ENCODE results near the gene BLVRA.

The BLVRA gene

DNA sequence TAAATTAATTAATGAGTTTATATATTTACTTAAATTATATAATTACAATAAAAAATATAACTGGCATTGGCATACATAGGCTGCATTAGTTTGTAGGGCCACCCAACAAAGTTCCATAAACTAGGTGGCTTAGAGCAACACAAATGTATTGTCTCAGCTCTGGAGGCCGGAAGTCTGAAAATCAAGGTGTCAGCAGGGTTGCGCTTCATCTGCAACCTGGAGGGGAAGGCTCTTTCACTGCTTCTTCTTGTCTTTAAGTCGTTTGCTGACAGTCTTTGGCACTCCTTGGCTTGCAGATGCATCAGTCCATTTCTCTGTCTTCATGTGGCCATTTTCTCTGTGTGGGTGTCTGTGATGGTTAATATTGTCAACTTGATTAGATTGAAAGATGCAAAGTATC is 6.1 kb upstream of the BLVRA start:
- H3K4me3 ChIP-seq (ENCODE audit: low read depth, low read length) = no peak overlapping the region
- TF ChIP-seq, protein P1, sequence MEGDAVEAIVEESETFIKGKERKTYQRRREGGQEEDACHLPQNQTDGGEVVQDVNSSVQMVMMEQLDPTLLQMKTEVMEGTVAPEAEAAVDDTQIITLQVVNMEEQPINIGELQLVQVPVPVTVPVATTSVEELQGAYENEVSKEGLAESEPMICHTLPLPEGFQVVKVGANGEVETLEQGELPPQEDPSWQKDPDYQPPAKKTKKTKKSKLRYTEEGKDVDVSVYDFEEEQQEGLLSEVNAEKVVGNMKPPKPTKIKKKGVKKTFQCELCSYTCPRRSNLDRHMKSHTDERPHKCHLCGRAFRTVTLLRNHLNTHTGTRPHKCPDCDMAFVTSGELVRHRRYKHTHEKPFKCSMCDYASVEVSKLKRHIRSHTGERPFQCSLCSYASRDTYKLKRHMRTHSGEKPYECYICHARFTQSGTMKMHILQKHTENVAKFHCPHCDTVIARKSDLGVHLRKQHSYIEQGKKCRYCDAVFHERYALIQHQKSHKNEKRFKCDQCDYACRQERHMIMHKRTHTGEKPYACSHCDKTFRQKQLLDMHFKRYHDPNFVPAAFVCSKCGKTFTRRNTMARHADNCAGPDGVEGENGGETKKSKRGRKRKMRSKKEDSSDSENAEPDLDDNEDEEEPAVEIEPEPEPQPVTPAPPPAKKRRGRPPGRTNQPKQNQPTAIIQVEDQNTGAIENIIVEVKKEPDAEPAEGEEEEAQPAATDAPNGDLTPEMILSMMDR (IDR thresholded peaks at IDR 0.05; ENCODE audit: borderline replicate concordance, insufficient read depth, low read depth, low read length) = no peak

DNA sequence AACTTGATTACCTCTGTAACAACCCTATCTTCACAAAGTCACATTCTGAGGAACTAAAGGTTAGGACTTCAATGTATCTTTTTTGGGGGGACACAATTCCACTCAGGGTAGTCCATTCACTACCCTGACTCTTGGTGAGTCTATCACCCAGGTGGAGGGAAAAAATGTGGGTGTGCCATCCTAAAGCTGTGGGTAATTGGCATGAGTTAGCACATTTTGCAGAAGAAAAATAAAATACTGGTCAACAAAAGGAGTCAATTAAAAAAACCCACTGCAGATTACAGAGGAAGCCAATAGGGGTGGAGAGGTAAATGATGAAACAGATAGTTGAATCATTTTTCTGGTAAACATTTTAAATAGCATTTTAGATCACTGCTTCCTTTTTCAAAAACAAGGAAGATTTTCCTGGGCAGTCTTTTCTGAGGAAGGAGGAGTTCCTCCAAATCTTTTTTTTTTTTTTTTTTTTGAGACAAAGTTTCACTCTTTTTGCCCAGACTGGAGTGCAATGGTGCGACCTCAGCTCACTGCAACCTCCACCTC is 5.1 kb upstream of the BLVRA start:
- no peak overlapping the region for H3K4me3 ChIP-seq (ENCODE audit: low read depth, low read length)
- TF ChIP-seq, protein P1 (IDR thresholded peaks at IDR 0.05; ENCODE audit: borderline replicate concordance, insufficient read depth, low read depth, low read length) = no peak

DNA sequence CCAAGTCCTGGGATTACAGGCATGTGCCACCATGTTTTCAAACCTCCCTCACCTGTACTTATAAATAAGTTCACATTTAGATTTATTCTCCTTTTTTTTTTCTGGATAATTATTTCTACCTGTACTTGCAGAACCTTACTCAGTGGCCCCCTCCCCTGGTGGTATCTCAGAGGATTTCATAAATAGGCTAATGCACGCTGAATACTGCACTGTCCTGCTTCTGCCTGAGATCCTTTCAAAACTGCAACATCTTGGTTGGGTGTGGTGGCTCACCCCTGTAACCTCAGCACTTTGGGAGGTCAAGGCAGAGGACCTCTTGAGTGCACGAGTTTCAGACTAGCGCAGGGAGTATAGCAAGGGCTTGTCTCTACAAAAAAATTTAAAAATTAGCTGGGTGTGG is 4.6 kb upstream of the BLVRA start:
- H3K4me3 ChIP-seq (ENCODE audit: low read depth, low read length) = no peak overlapping the region
- TF ChIP-seq, protein P1 (IDR thresholded peaks at IDR 0.05; ENCODE audit: borderline replicate concordance, insufficient read depth, low read depth, low read length) = no peak

DNA sequence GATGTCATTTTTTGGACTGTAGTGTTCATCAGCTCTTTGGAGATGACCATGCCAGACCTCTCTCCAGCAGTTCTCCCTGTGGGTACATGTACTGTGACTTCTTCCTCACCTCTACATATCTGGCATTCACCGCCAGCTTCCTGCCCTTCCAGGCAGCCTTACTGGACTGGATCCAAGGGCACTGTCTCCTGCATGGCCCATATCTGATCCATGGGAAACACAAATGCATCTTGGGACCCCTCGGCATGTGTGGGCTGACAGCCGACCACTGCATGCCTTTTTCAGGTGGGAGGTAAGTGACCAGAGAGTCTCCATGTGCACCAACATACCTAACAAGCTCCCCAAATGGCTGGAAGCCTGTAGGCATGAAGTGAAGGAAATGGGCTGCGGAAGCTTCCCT is 3.9 kb upstream of the BLVRA start:
- no peak overlapping the region for H3K4me3 ChIP-seq (ENCODE audit: low read depth, low read length)
- TF ChIP-seq, protein P1 (IDR thresholded peaks at IDR 0.05; ENCODE audit: borderline replicate concordance, insufficient read depth, low read depth, low read length) = no peak

DNA sequence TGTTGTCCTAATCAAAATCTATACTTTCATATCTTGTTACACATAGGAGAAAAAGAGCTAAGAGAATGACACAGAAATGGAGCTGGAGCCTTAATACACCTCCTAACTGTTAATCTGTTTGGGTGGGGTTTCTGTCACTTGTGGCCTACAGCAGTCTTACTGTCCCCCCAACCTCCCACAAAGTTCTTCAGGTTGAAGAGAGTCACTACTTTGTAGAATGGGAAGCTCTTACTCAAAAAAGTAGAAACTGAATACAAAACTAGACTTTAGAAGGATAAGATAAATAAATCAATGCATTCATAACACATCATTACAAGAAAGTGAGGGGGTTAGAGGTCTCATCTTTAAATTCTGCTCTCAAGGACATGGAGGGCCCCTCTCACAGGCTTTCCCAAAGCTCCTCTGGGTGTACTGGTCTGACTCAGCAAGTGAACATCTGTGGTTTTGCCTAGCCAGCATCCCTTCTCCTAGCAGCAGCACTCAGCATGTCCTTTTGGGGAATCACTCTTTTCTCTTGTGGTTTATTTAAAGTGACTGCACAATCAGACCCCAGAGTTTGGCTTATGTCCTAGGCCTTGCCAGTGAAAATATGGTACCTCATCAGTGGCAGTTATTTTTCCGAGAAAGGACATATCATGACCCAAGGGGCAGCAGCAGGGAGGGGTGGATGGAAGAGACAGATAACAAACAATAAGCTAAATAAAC is 2.0 kb upstream of the BLVRA start:
- TF ChIP-seq, protein P1 (IDR thresholded peaks at IDR 0.05; ENCODE audit: borderline replicate concordance, insufficient read depth, low read depth, low read length) = no peak
- H3K4me3 ChIP-seq (ENCODE audit: low read depth, low read length) = no peak overlapping the region

DNA sequence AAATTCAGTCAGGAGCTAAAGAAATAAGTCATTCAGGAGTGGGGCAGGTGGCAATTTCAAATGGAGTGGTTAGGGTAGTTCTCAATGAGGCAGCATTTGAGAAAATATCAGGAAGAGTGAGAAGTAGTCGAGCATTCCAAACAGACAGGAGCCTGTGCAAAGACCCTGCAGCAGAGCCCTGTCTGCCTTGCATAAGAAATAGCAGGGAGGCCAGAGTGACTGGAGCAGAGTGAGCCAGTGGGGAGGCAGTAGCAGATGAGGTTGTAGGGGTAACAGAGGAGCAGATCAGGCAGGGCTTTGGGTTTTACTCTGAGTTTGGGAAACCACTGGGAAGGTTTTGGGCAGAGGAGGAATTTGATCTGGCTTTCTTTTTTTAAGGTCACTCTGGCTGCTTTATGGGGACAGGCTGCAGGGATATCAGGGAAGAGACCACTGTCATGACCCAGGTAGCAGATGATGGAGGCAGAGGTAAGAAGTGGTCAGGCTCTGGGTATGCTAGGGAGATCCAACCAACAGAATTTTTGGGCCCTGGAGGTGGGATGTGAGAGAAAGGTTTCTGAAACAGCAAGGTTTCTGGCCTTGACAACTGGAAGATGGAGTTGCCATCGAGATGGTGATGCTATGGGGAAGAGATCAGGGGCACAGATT is 1.3 kb upstream of the BLVRA start:
- TF ChIP-seq, protein P1 (IDR thresholded peaks at IDR 0.05; ENCODE audit: borderline replicate concordance, insufficient read depth, low read depth, low read length) = no peak
- no peak overlapping the region for H3K4me3 ChIP-seq (ENCODE audit: low read depth, low read length)

All from GM12875 (cell line).